Kidney (tissue), 14 donors: ENCODE data around the gene OSM. TPM values are rescaled to one million over a fixed set of nuclear protein-coding genes. Genes with fewer than 3 reads are reported as not detected.

Experiments
- DNase-seq, 5 donors: peaks; one replicate each; pipeline ENCODE4 v3.0.0-alpha.2; 2013 to 2020
- FAIRE-seq: peaks from 2 replicates; lab custom pipeline; 2012; peaks lifted over from hg19 to GRCh38; lab: Jason Lieb, UNC
- H3K27ac ChIP-seq, 2 donors: one replicate each; pipeline ENCODE4 v1.7.0; 2013; ENCODE audit warnings: low read depth in 2 of 2, low read length in 2 of 2, inconsistent platforms in 1 of 2
- H3K27me3 ChIP-seq: one replicate; pipeline ENCODE4 v1.7.1; 2013; ENCODE audit warnings: low read length, inconsistent platforms; ENCODE audit not compliant: control insufficient read depth, insufficient read depth
- H3K36me3 ChIP-seq, 3 donors: one replicate each; pipeline versions ENCODE4 v1.7.0 to v1.7.1; 2013; ENCODE audit warnings: low read length in 3 of 3, control low read depth in 1 of 3, inconsistent platforms in 1 of 3; ENCODE audit not compliant: insufficient read depth in 3 of 3, control insufficient read depth in 2 of 3
- H3K4me1 ChIP-seq, 3 donors: one replicate each; pipeline versions ENCODE4 v1.7.0 to v1.7.1; 2013; ENCODE audit warnings: low read length in 3 of 3, inconsistent platforms in 1 of 3, low read depth in 1 of 3; ENCODE audit not compliant: control insufficient read depth in 2 of 3, insufficient read depth in 2 of 3
- H3K4me3 ChIP-seq, 3 donors: one replicate each; pipeline versions ENCODE4 v1.7.0 to v1.8.1; 2013; ENCODE audit warnings: low read length in 3 of 3, control low read depth in 1 of 3, inconsistent platforms in 1 of 3
- H3K9ac ChIP-seq, 3 donors: one replicate each; pipeline versions ENCODE4 v1.7.0 to v1.7.1; 2013; ENCODE audit warnings: low read length in 3 of 3, control low read depth in 1 of 3, inconsistent platforms in 1 of 3
- H3K9me3 ChIP-seq, 3 donors: one replicate each; pipeline versions ENCODE4 v1.7.0 to v1.7.1; 2013; ENCODE audit warnings: low read length in 3 of 3, control low read depth in 1 of 3, inconsistent platforms in 1 of 3; ENCODE audit not compliant: control insufficient read depth in 2 of 3, insufficient read depth in 1 of 3
- CTCF ChIP-seq: IDR thresholded peaks from 3 replicates; pipeline ENCODE4 v1.5.1; 2012; ENCODE audit warnings: mild to moderate bottlenecking, moderate library complexity, borderline replicate concordance; ENCODE audit not compliant: insufficient read depth; ENCODE audit errors: extremely low read depth
- intact Hi-C: fragments of 100-400 bp; cut with DNase I; formaldehyde crosslinking; loops from one replicate; pipeline ENCODE4 v1.11.1; 2022
- polyA plus RNA-seq: library from polyadenylated mRNA; stranded (reverse); fragments of 350-450 nt; fragmentation: Illumina TruSeq; extraction: RNeasy Lipid Tissue Mini Kit (QIAGEN cat#74804); gene quantifications from one replicate; pipeline ENCODE4 v1.2.3, GENCODE V29; 2014; ENCODE audit warnings: low read depth, low replicate concordance; ENCODE audit not compliant: insufficient read depth
- total RNA-seq: library from RNA; stranded (reverse); fragmentation: NEBNext Ultra II Directional; extraction: Animal tissue kit (Norgen Biotek cat#: 25700); gene quantifications from one replicate; pipeline ENCODE4 v1.2.1, GENCODE V29; 2021
- donor health status: control.
- donor health status: control.
- donor health status: control.
- donor health status: control.
- donor health status: control.
- donor health status: DM: yes; HTN: yes; CAD: no.
- donor health status: Normal renal cell carcinoma (clear cell type).

OSM gene
- total and polyA plus RNA-seq, 2 donors from 2014 or later: 0.56 to 1.2 TPM

GRCh38 chr22:30226192-30226832 is 40.3 kb downstream of the OSM start:
- no peak overlapping the region for H3K9ac ChIP-seq
- no peak overlapping the region for H3K4me3 ChIP-seq
- no peaks in the 10 kb centered on the region for H3K36me3 ChIP-seq
- peaks cover 0 to 6% (median 0%) of the 10 kb centered on the region in 3 donors for H3K4me1 ChIP-seq
- no peak for TF ChIP-seq CTCF
- intact Hi-C loops: no loop called here
- no peaks in the 10 kb centered on the region for H3K9me3 ChIP-seq
- no peaks in the 10 kb centered on the region for H3K27me3 ChIP-seq
- no peak for DNase-seq
- no peak for FAIRE-seq
- no peak overlapping the region for H3K27ac ChIP-seq

- no peaks in the 10 kb centered on the region for H3K9me3 ChIP-seq
- H3K4me3 ChIP-seq: no peak overlapping the region
- no peak overlapping the region for H3K27ac ChIP-seq
- intact Hi-C loops: no loop called here
- H3K27me3 ChIP-seq: no peaks in the 10 kb centered on the region
- H3K4me1 ChIP-seq: peaks cover 0 to 6% (median 0%) of the 10 kb centered on the region in 3 donors
- no peak overlapping the region for H3K9ac ChIP-seq
- no peak for TF ChIP-seq CTCF
- H3K36me3 ChIP-seq: no peaks in the 10 kb centered on the region
- DNase-seq (no peak), FAIRE-seq (no peak)
These were observed 41.3 kb downstream of the OSM start for GRCh38 chr22:30225220-30225927.

- FAIRE-seq (no peak), DNase-seq (no peak)
- Histone ChIP-seq H3K4me3 (no peak overlapping the region), H3K4me1 (peaks cover 0 to 6% (median under 1%) of the 10 kb centered on the region in 3 donors), H3K27me3 (no peaks in the 10 kb centered on the region), H3K9ac (no peak overlapping the region), H3K9me3 (no peaks in the 10 kb centered on the region), H3K36me3 (no peaks in the 10 kb centered on the region), H3K27ac (no peak overlapping the region)
- no peak for TF ChIP-seq CTCF
- intact Hi-C loops: no loop called here
These were observed 42.3 kb downstream of the OSM start for GRCh38 chr22:30224161-30224857.
